Chondrocyte (in vitro differentiated cells): ENCODE data around the gene TNKS1BP1. TPM values are rescaled to one million over a fixed set of nuclear protein-coding genes. Genes with fewer than 3 reads are reported as not detected.

ENCODE experiments used
- DNase-seq: peaks from one replicate; pipeline ENCODE4 v3.0.0; 2021; ENCODE audit warnings: mixed read lengths, low spot score
- H3K27ac Mint-ChIP-seq: one replicate; pipeline ENCODE4 v1.8.0; 2021; ENCODE audit warnings: mild to moderate bottlenecking, moderate library complexity, mixed read lengths; ENCODE audit not compliant: unreplicated experiment
- H3K27me3 Mint-ChIP-seq: 2 replicates; pipeline ENCODE4 v1.8.0; 2021; ENCODE audit warnings: low read depth, mixed read lengths
- H3K36me3 Mint-ChIP-seq: 2 replicates; pipeline ENCODE4 v1.8.0; 2021; ENCODE audit warnings: low read depth, mixed read lengths
- H3K4me1 Mint-ChIP-seq: 2 replicates; pipeline ENCODE4 v1.8.0; 2021; ENCODE audit warnings: low read depth, mild to moderate bottlenecking, mixed read lengths
- H3K4me3 Mint-ChIP-seq: one replicate; pipeline ENCODE4 v1.8.0; 2021; ENCODE audit warnings: mild to moderate bottlenecking, moderate library complexity, mixed read lengths; ENCODE audit not compliant: unreplicated experiment
- H3K9me3 Mint-ChIP-seq: 2 replicates; pipeline ENCODE4 v1.8.0; 2021; ENCODE audit warnings: low read depth, mixed read lengths
- total RNA-seq: library from RNA; stranded (reverse); gene quantifications from 3 replicates; pipeline ENCODE4 v1.2.1, GENCODE V29; 2021
- TF ChIP-seq, protein P1 (sequence below): fragments of 200-600 bp; sonication (generic); IDR thresholded peaks from 2 replicates; pipeline ENCODE4 v1.5.0; 2021; ENCODE audit warnings: antibody characterized with exemption, mild to moderate bottlenecking, moderate library complexity

TNKS1BP1 gene
- total RNA-seq, 1 donor from 2014 or later: 181 TPM

- no peak for DNase-seq
- Mint-ChIP-seq H3K4me3 (no peak overlapping the region), H3K27me3 (peaks cover 11% of the 10 kb centered on the region), H3K4me1 (peaks cover 35% of the 10 kb centered on the region), H3K27ac (no peak overlapping the region), H3K9me3 (peaks cover 9% of the 10 kb centered on the region), H3K36me3 (peaks cover 3% of the 10 kb centered on the region)
- TF ChIP-seq, protein P1, sequence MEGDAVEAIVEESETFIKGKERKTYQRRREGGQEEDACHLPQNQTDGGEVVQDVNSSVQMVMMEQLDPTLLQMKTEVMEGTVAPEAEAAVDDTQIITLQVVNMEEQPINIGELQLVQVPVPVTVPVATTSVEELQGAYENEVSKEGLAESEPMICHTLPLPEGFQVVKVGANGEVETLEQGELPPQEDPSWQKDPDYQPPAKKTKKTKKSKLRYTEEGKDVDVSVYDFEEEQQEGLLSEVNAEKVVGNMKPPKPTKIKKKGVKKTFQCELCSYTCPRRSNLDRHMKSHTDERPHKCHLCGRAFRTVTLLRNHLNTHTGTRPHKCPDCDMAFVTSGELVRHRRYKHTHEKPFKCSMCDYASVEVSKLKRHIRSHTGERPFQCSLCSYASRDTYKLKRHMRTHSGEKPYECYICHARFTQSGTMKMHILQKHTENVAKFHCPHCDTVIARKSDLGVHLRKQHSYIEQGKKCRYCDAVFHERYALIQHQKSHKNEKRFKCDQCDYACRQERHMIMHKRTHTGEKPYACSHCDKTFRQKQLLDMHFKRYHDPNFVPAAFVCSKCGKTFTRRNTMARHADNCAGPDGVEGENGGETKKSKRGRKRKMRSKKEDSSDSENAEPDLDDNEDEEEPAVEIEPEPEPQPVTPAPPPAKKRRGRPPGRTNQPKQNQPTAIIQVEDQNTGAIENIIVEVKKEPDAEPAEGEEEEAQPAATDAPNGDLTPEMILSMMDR: no peak
Measured at GRCh38 chr11:57251491-57252104, 73.2 kb downstream of the TNKS1BP1 start.

- Mint-ChIP-seq H3K4me1 (peaks cover 34% of the 10 kb centered on the region), H3K27me3 (peaks cover 11% of the 10 kb centered on the region), H3K9me3 (peaks cover 4% of the 10 kb centered on the region), H3K27ac (no peak overlapping the region), H3K4me3 (no peak overlapping the region), H3K36me3 (peaks cover 2% of the 10 kb centered on the region)
- DNase-seq: no peak
- TF ChIP-seq, protein P1: no peak
Measured at GRCh38 chr11:57251037-57251436, 73.7 kb downstream of the TNKS1BP1 start.

Other genes starting within 250 kb of the TNKS1BP1 start
- not detected in 3 replicates for gene LRRC55, start 143.0 kb downstream of the TNKS1BP1 start, total RNA-seq
- not detected in 3 replicates for gene APLNR, start 87.7 kb downstream of the TNKS1BP1 start, total RNA-seq
- 56.8 to 76.3 TPM (median 58.8 TPM) in 3 replicates for gene SSRP1, start 10.9 kb upstream of the TNKS1BP1 start, total RNA-seq
- gene P2RX3, start 13.4 kb upstream of the TNKS1BP1 start, total RNA-seq: not detected in 3 replicates
- not detected in 3 replicates for gene PRG3, start 56.2 kb upstream of the TNKS1BP1 start, total RNA-seq
- gene PRG2, start 65.7 kb upstream of the TNKS1BP1 start, total RNA-seq: not detected in 3 replicates
- gene SLC43A3, start 102.2 kb upstream of the TNKS1BP1 start, total RNA-seq: 10.8 to 12.6 TPM (median 12.4 TPM) in 3 replicates
- 0.31 to 0.57 TPM in 2 of 3 replicates, not detected in the other for gene RTN4RL2, start 135.6 kb upstream of the TNKS1BP1 start, total RNA-seq
- 5.2 to 5.6 TPM (median 5.3 TPM) in 3 replicates for gene SLC43A1, start 190.8 kb upstream of the TNKS1BP1 start, total RNA-seq
- gene TIMM10, start 205.8 kb upstream of the TNKS1BP1 start, total RNA-seq: 37.5 to 61.6 TPM (median 43.2 TPM) in 3 replicates
- not detected in 3 replicates for gene SMTNL1, start 212.6 kb upstream of the TNKS1BP1 start, total RNA-seq
- gene UBE2L6, start 242.7 kb upstream of the TNKS1BP1 start, total RNA-seq: 8.8 to 24.9 TPM (median 9.9 TPM) in 3 replicates